HG03575 (cell line): ENCODE results near the gene NTSR2.
"Not testable (repeated sequence)": the region's sequence is repeated elsewhere in the genome, so short reads cannot be mapped to it uniquely, and the experiment has no call there.

Experiments used
- ATAC-seq: cut with Tn5 transposase; IDR thresholded peaks from one replicate; pipeline ENCODE4 v1.9.1; 2021; ENCODE audit not compliant: unreplicated experiment, insufficient number of reproducible peaks, low FRiP score; ENCODE audit errors: extremely low read depth

Gene NTSR2

GRCh38 chr2:11663427-11663826 lies 6.6 kb downstream of the NTSR2 start:
- no peak for ATAC-seq

GRCh38 chr2:11662882-11663281 lies 7.1 kb downstream of the NTSR2 start:
- ATAC-seq, result no peak

- no peak for ATAC-seq
These were observed 8.0 kb downstream of the NTSR2 start for GRCh38 chr2:11661891-11662435.

GRCh38 chr2:11660396-11660795 lies 9.6 kb downstream of the NTSR2 start:
- ATAC-seq, result not testable (repeated sequence)

- ATAC-seq, result no peak
These were observed 10.1 kb downstream of the NTSR2 start for GRCh38 chr2:11659851-11660250.

GRCh38 chr2:11659115-11659475 lies 10.9 kb downstream of the NTSR2 start:
- no peak for ATAC-seq

- ATAC-seq, result no peak
These were observed 11.5 kb downstream of the NTSR2 start for GRCh38 chr2:11658208-11659114.

GRCh38 chr2:11657646-11658045 lies 12.3 kb downstream of the NTSR2 start:
- no peak for ATAC-seq

GRCh38 chr2:11657195-11657594 lies 12.8 kb downstream of the NTSR2 start:
- no peak for ATAC-seq

- no peak for ATAC-seq
These were observed 13.3 kb downstream of the NTSR2 start for GRCh38 chr2:11656671-11657101.

GRCh38 chr2:11656252-11656651 lies 13.7 kb downstream of the NTSR2 start:
- no peak for ATAC-seq

GRCh38 chr2:11655495-11655894 lies 14.5 kb downstream of the NTSR2 start:
- no peak for ATAC-seq

- ATAC-seq, result no peak
These were observed 17.4 kb downstream of the NTSR2 start for GRCh38 chr2:11652553-11652952.

GRCh38 chr2:11651856-11652548 lies 18.0 kb downstream of the NTSR2 start:
- ATAC-seq, result no peak

- ATAC-seq, result no peak
These were observed 20.9 kb downstream of the NTSR2 start for GRCh38 chr2:11649093-11649492.

- no peak for ATAC-seq
These were observed 22.0 kb downstream of the NTSR2 start for GRCh38 chr2:11647834-11648600.

GRCh38 chr2:11646530-11646929 lies 23.5 kb downstream of the NTSR2 start:
- no peak for ATAC-seq

- ATAC-seq, result no peak
These were observed 25.7 kb downstream of the NTSR2 start for GRCh38 chr2:11644293-11644692.

GRCh38 chr2:11642972-11643371 lies 27.0 kb downstream of the NTSR2 start:
- ATAC-seq, result no peak
